K562 (cell line): ENCODE results near the gene NFATC4. TPM values are rescaled to one million over a fixed set of nuclear protein-coding genes. Genes with fewer than 3 reads are reported as not detected.

Experiments
- ATAC-seq: fragments of 200-7000 bp; cut with Tn5 transposase; 3 replicates; pipeline ENCODE4 v1.9.1; 2020; ENCODE audit warnings: moderate library complexity
- BruUV-seq: library from RNA; stranded (reverse); fragments of 400-500 nt; replicated peaks from 2 replicates; lab custom pipeline; 2021; lab: Mats Ljungman, UMichigan
- CTCF ChIA-PET: fragments of 300-600 bp; formaldehyde crosslinking; extraction: SDS; loops from one replicate; lab custom pipeline; 2021; ENCODE audit warnings: low intra/inter-chr PET ratio; lab: Yijun Ruan, JAX
- POLR2A ChIA-PET: fragments of 300-600, 350-650 bp; sonication (Branson Sonifier 250); formaldehyde crosslinking; extraction: SDS; loops from one replicate; lab custom pipeline; 2021; ENCODE audit warnings: antibody characterized with exemption, inconsistent platforms; lab: Yijun Ruan, JAX
- DNase-seq, 4 experiments: peaks; one replicate each; pipeline versions ENCODE4 v3.0.0 to v3.0.0-alpha.2; 2011 to 2018; ENCODE audit warnings: low spot score in 3 of 4, mixed read lengths in 3 of 4; ENCODE audit errors: extremely low read depth in 1 of 4
- FAIRE-seq: peaks from 2 replicates; lab custom pipeline; 2011; peaks lifted over from hg19 to GRCh38; lab: Jason Lieb, UNC
- H2AFZ ChIP-seq: 2 replicates; pipeline ENCODE4 v1.6.0; 2011; ENCODE audit warnings: low read depth, low read length, control low read depth, inconsistent platforms
- H3K27ac ChIP-seq: fragments of 200-600 bp; 3 replicates; pipeline ENCODE4 v1.8.0; 2011; ENCODE audit warnings: low read depth, mild to moderate bottlenecking, control low read depth, inconsistent platforms, low read length, moderate library complexity, mixed read lengths; ENCODE audit errors: extremely low read depth
- H3K27me3 ChIP-seq, 2 experiments: fragments of 300-600 bp in 1 of 2; 2 replicates in 1 of 2; 3 replicates in 1 of 2; pipeline versions ENCODE4 v1.6.0 to v1.8.0; 2011; ENCODE audit warnings: inconsistent platforms in 2 of 2, low read length in 2 of 2, mild to moderate bottlenecking in 1 of 2, mixed read lengths in 1 of 2, moderate library complexity in 1 of 2; ENCODE audit not compliant: control insufficient read depth in 2 of 2, insufficient read depth in 2 of 2
- H3K36me3 ChIP-seq: fragments of 300-600 bp; 3 replicates; pipeline ENCODE4 v1.8.0; 2011; ENCODE audit warnings: mild to moderate bottlenecking, low read length, inconsistent platforms; ENCODE audit not compliant: control insufficient read depth, insufficient read depth
- H3K4me1 ChIP-seq, 2 experiments: fragments of 200-600 bp in 1 of 2; replicated peaks in 1 of 2; 2 replicates in 1 of 2; 3 replicates in 1 of 2; pipeline versions ENCODE4 v1.5.1 to v1.8.0; 2011; ENCODE audit warnings: inconsistent platforms in 2 of 2, low read length in 2 of 2, mild to moderate bottlenecking in 1 of 2, mixed read lengths in 1 of 2, moderate library complexity in 1 of 2; ENCODE audit not compliant: control insufficient read depth in 2 of 2, insufficient read depth in 2 of 2
- H3K4me2 ChIP-seq: 2 replicates; pipeline ENCODE4 v1.6.1; 2011; ENCODE audit warnings: low read length, control low read depth, inconsistent platforms, mixed read lengths; ENCODE audit not compliant: insufficient read depth
- H3K4me3 ChIP-seq: fragments of 200-600 bp; sonication (generic), shearing (Covaris generic); 2 replicates; pipeline ENCODE4 v1.5.1; 2016; ENCODE audit warnings: control low read depth, inconsistent platforms
- H3K79me2 ChIP-seq: fragments of 200-600 bp; 3 replicates; pipeline ENCODE4 v1.8.0; 2011; ENCODE audit warnings: low read length, inconsistent platforms; ENCODE audit not compliant: control insufficient read depth, insufficient read depth
- H3K9ac ChIP-seq, 2 experiments: 2 replicates each; pipeline versions ENCODE4 v1.6.0 to v1.6.1; 2011; ENCODE audit warnings: low read depth in 2 of 2, low read length in 2 of 2, control low read depth in 1 of 2, inconsistent platforms in 1 of 2, mild to moderate bottlenecking in 1 of 2, mixed read lengths in 1 of 2; ENCODE audit not compliant: insufficient read depth in 1 of 2
- H3K9me1 ChIP-seq: one replicate; pipeline ENCODE4 v1.6.0; 2011; ENCODE audit warnings: inconsistent platforms, mild to moderate bottlenecking, low read length, moderate library complexity; ENCODE audit not compliant: control insufficient read depth, insufficient read depth
- H3K9me3 ChIP-seq: replicated peaks from 2 replicates; pipeline ENCODE4 v1.5.1; 2011; ENCODE audit warnings: low read depth, low read length, inconsistent platforms; ENCODE audit not compliant: control insufficient read depth, insufficient read depth
- H4K20me1 ChIP-seq: replicated peaks from 2 replicates; pipeline ENCODE4 v1.6.1; 2011; ENCODE audit warnings: low read length, inconsistent platforms, mixed read lengths; ENCODE audit not compliant: control insufficient read depth, insufficient read depth
- FOXP1 ChIP-seq: sonication (generic); formaldehyde crosslinking; IDR thresholded peaks from 2 replicates; pipeline ENCODE4 v1.8.0; 2022; ENCODE audit warnings: mild to moderate bottlenecking, missing genetic modification reagents
- GTF2E2 ChIP-seq: fragments of 200-800 bp; sonication (Bioruptor generic); IDR thresholded peaks from 2 replicates; pipeline ENCODE4 v1.6.1; 2016; ENCODE audit warnings: missing genetic modification characterization, missing compliant biosample characterization
- SIN3A ChIP-seq, 2 experiments: fragments of 150-350 bp in 1 of 2; IDR thresholded peaks; 2 replicates each; pipeline ENCODE4 v1.6.1; 2011 to 2016; ENCODE audit warnings: borderline replicate concordance in 2 of 2, low read depth in 2 of 2, low read length in 2 of 2, mild to moderate bottlenecking in 2 of 2, moderate library complexity in 2 of 2; ENCODE audit not compliant: control insufficient read depth in 1 of 2
- ZHX1 ChIP-seq: fragments of 150-350 bp; conservative IDR thresholded peaks from 2 replicates; pipeline ENCODE4 v1.6.1; 2014; ENCODE audit warnings: low read length
- ZNF212 ChIP-seq: fragments of 450-650 bp; formaldehyde crosslinking; IDR thresholded peaks from 2 replicates; pipeline ENCODE4 v1.4.0; 2020; ENCODE audit warnings: mild to moderate bottlenecking
- ZNF512 ChIP-seq: IDR thresholded peaks from 2 replicates; pipeline ENCODE4 v1.6.1; 2016; ENCODE audit warnings: missing genetic modification characterization, missing compliant biosample characterization
- whole genome bisulfite sequencing: fragments of 100-300 bp; shearing (Covaris generic); methylation state at CpG from one replicate; pipeline ENCODE4 v1.1.6; 2016; ENCODE audit warnings: low coverage, mixed read lengths; ENCODE audit not compliant: insufficient coverage; ENCODE audit errors: missing lambda C conversion rate; 5-methylcytosine and 5-hydroxymethylcytosine counted together
- in situ Hi-C: fragments of 300-500 bp; cut with MboI; formaldehyde crosslinking; loops from 4 replicates; pipeline ENCODE4 v1.15.0; 2018; ENCODE audit warnings: inconsistent platforms, mixed read lengths
- intact Hi-C: fragments of 100-400 bp; cut with micrococcal nuclease; formaldehyde crosslinking; loops from 2 replicates; pipeline ENCODE4 v1.14.2; 2022
- polyA plus RNA-seq, 8 experiments: library from polyadenylated mRNA; depleted of rRNA in 4 of 8; stranded (reverse) in 5 of 8; unstranded in 3 of 8; fragments of >200 nt; fragmentation: Nextera tagmentation in 2 of 8; fragmentation: Illumina TruSeq in 1 of 8; extraction: Ambion mirVana in 2 of 8; extraction: Trizol in 1 of 8; gene quantifications; 2 replicates each; pipeline versions ENCODE4 v1.2.1 to v1.2.3, GENCODE V29; 2011 to 2014; ENCODE audit warnings: inconsistent platforms in 1 of 8, missing spikeins in 1 of 8
- total RNA-seq, 7 experiments: library from RNA; depleted of rRNA in 6 of 7; stranded (reverse); fragments of >200 nt in 6 of 7; fragmentation: Illumina TruSeq in 2 of 7; extraction: Trizol in 2 of 7; gene quantifications; 2 replicates each; pipeline versions ENCODE4 v1.2.1 to v1.2.3, GENCODE V29; 2011 to 2021; ENCODE audit warnings: low replicate concordance in 1 of 7

The NFATC4 gene
- total and polyA plus RNA-seq, 9 of the 15 experiments (the other 6 are each of a cell fraction or from before 2014, with no cell fraction given): 0.25 to 3.8 (median 0.78) TPM; not detected in 1

- no peak for TF ChIP-seq ZHX1
- no peak for TF ChIP-seq SIN3A (IDR thresholded peaks at IDR 0.05; ENCODE audit: borderline replicate concordance in 2 of 2, control insufficient read depth in 1 of 2, low read depth in 2 of 2, low read length in 2 of 2)
- no peak for TF ChIP-seq GTF2E2 (tag)
- TF ChIP-seq, all 486 proteins: peak for 0
These were observed 59.0 kb downstream of the NFATC4 start (continued) for GRCh38 chr14:24426912-24427536.

- in situ Hi-C loops (no loop called here), intact Hi-C loops (no loop called here)
- peaks cover 5% of the 10 kb centered on the region; the same call in 1 of the 2 replicates for H4K20me1 ChIP-seq
- FAIRE-seq (no peak), ATAC-seq (no peak)
- H3K27me3 ChIP-seq: no peaks in the 10 kb centered on the region
- no peak overlapping the region for H3K27ac ChIP-seq
- H2AFZ ChIP-seq: no peak overlapping the region
- H3K79me2 ChIP-seq: peaks cover 12% of the 10 kb centered on the region
- no peak for TF ChIP-seq FOXP1
- no peak for TF ChIP-seq ZNF512 (tag)
- TF ChIP-seq ZNF212 (CRISPR knock-in tag): no peak
- TF ChIP-seq, all 486 proteins: peak for 0
- POLR2A ChIA-PET: interaction anchor here (1.3 kb wide), 1 partner anchor 11 kb away, joined by 3 read pairs; no protein-coding TSS in a partner anchor
- no peak overlapping the region for H3K4me3 ChIP-seq
- DNase-seq: no peak
- BruUV-seq: no TSS peak
- WGBS: 82% methylated on average over 5 of the region's 18 CpGs
- peaks cover 3% of the 10 kb centered on the region for H3K9me1 ChIP-seq
- H3K36me3 ChIP-seq: peaks cover 6% of the 10 kb centered on the region; the same call in 2 of the 3 replicates
- CTCF ChIA-PET: interaction anchor here (0.6 kb wide), 1 partner anchor 314 kb away, joined by 3 read pairs; no protein-coding TSS in a partner anchor
- H3K4me1 ChIP-seq: peaks cover 46 to 53% of the 10 kb centered on the region in 2 experiments
- no peak overlapping the region for H3K4me2 ChIP-seq
- H3K9me3 ChIP-seq: no peaks in the 10 kb centered on the region; the same call in 1 of the 2 replicates
- H3K9ac ChIP-seq: peak overlapping the region in 1 of 2 experiments; percentile 67; a peak in 2 of 4 replicates
These were observed 59.8 kb downstream of the NFATC4 start for GRCh38 chr14:24427537-24428508.
